ENCODE data around the gene PKDCC.

Gene PKDCC

DNA sequence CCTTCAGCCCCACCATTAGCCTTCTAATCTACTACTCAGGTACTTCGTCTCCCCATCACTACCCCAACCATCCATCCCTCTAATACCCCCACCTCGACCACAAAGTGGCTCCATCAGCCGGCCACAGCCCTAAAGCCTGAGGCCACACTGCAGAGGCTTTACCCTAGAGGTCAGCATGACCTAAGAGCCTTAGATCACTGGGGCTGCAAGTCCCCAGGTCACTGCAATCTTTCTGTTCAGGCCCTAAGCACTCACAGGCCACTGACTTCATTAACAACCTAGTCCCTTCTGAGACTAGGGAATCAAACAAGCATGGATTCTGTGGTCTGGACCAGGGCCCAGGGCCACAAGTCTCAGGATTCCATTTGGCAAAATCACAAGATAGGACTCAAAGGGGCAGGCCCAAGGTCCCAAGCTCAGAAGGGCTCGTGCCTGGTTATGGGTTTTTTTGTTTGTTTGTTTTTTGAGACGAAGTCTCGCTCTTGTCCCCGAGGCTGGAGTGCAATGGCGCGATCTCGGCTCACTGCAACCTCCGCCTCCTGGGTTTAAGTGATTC lies 37.0 kb upstream of the PKDCC start:
- Histone ChIP-seq H3K4me1 (ENCODE audit: control insufficient read depth in 1 of 2, insufficient read depth in 2 of 2, low read length in 2 of 2) (peaks cover 6 to 9% of the 10 kb centered on the region in 2 donors), H3K9me3 (ENCODE audit: control insufficient read depth in 1 of 2, low read length in 2 of 2) (no peaks in the 10 kb centered on the region), H3K27ac (ENCODE audit: low read depth, low read length) (no peak overlapping the region), H3K4me3 (ENCODE audit: low read depth in 1 of 2, low read length in 2 of 2) (no peak overlapping the region), H3K36me3 (ENCODE audit: control insufficient read depth in 1 of 2, insufficient read depth in 2 of 2, low read length in 2 of 2) (no peaks in the 10 kb centered on the region), H3K27me3 (ENCODE audit: control insufficient read depth in 1 of 2, insufficient read depth in 2 of 2, low read length in 2 of 2) (no peaks in the 10 kb centered on the region), H3K9ac (ENCODE audit: low read depth in 1 of 2, low read length in 2 of 2) (no peak overlapping the region)

DNA sequence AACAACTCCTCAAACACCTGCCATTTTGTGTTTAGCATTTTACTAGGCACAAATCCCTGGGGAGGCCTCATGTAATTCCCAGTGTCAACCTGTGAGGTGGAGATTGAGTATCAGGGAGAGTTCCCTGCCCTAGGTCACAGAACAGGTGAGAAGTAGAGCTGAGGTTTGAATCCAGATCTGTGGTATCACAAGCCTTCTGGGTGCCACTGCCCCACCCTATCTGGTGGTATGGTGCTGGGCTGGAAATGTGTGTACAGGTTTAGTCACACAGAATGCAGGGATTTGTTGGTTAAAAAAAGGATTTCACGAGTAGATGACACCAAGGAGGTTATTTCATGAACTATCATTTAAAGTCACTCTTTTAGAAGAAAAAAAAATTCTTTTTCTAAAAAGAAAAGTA lies 35.7 kb upstream of the PKDCC start:
- Histone ChIP-seq H3K27ac (ENCODE audit: low read depth, low read length) (no peak overlapping the region), H3K4me3 (ENCODE audit: low read depth in 1 of 2, low read length in 2 of 2) (no peak overlapping the region), H3K9me3 (ENCODE audit: control insufficient read depth in 1 of 2, low read length in 2 of 2) (no peaks in the 10 kb centered on the region), H3K9ac (ENCODE audit: low read depth in 1 of 2, low read length in 2 of 2) (no peak overlapping the region), H3K27me3 (ENCODE audit: control insufficient read depth in 1 of 2, insufficient read depth in 2 of 2, low read length in 2 of 2) (no peaks in the 10 kb centered on the region), H3K4me1 (ENCODE audit: control insufficient read depth in 1 of 2, insufficient read depth in 2 of 2, low read length in 2 of 2) (peaks cover 6 to 9% of the 10 kb centered on the region in 2 donors), H3K36me3 (ENCODE audit: control insufficient read depth in 1 of 2, insufficient read depth in 2 of 2, low read length in 2 of 2) (no peaks in the 10 kb centered on the region)

DNA sequence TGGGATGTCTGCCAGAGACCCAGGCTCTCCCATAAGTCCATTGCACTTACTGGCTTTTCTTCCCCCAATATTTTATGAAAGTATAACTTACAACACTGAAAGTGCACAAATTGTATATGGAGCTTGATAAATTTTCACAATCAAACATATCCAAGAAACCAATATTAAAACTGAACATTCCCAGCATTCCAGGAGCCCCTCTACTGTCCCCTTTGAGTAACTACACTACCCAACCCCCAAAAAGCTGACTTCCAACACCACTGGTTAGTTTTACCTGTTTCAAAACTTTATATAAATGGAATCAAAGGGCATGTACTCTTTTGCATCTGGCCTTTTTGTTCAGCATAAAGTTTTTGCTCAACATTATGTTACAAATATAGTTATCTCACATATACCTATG lies 35.2 kb upstream of the PKDCC start:
- Histone ChIP-seq H3K4me1 (ENCODE audit: control insufficient read depth in 1 of 2, insufficient read depth in 2 of 2, low read length in 2 of 2) (peaks cover 6 to 9% of the 10 kb centered on the region in 2 donors), H3K27me3 (ENCODE audit: control insufficient read depth in 1 of 2, insufficient read depth in 2 of 2, low read length in 2 of 2) (no peaks in the 10 kb centered on the region), H3K4me3 (ENCODE audit: low read depth in 1 of 2, low read length in 2 of 2) (no peak overlapping the region), H3K9ac (ENCODE audit: low read depth in 1 of 2, low read length in 2 of 2) (no peak overlapping the region), H3K36me3 (ENCODE audit: control insufficient read depth in 1 of 2, insufficient read depth in 2 of 2, low read length in 2 of 2) (no peaks in the 10 kb centered on the region), H3K9me3 (ENCODE audit: control insufficient read depth in 1 of 2, low read length in 2 of 2) (no peaks in the 10 kb centered on the region), H3K27ac (ENCODE audit: low read depth, low read length) (no peak overlapping the region)

DNA sequence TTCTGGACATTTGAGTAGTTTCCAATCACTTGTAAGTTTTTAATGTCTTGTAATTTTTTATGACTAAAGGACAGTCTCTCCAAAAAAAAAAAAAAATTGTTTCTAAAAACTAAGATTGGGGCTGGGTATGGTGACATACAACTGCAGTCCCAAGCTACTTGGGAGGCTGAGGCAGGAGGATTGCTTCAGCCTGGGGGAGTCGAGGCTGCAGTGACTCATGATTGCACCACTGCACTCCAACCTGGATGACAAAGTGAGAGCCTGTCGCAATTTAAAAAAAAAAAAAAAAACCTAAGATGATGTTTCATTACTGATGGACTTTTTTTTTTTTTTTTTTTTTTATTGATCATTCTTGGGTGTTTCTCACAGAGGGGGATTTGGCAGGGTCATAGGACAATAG lies 34.4 kb upstream of the PKDCC start:
- Histone ChIP-seq H3K4me1 (ENCODE audit: control insufficient read depth in 1 of 2, insufficient read depth in 2 of 2, low read length in 2 of 2) (peaks cover 6 to 9% of the 10 kb centered on the region in 2 donors), H3K9me3 (ENCODE audit: control insufficient read depth in 1 of 2, low read length in 2 of 2) (no peaks in the 10 kb centered on the region), H3K9ac (ENCODE audit: low read depth in 1 of 2, low read length in 2 of 2) (no peak overlapping the region), H3K27me3 (ENCODE audit: control insufficient read depth in 1 of 2, insufficient read depth in 2 of 2, low read length in 2 of 2) (no peaks in the 10 kb centered on the region), H3K27ac (ENCODE audit: low read depth, low read length) (no peak overlapping the region), H3K4me3 (ENCODE audit: low read depth in 1 of 2, low read length in 2 of 2) (no peak overlapping the region), H3K36me3 (ENCODE audit: control insufficient read depth in 1 of 2, insufficient read depth in 2 of 2, low read length in 2 of 2) (no peaks in the 10 kb centered on the region)

DNA sequence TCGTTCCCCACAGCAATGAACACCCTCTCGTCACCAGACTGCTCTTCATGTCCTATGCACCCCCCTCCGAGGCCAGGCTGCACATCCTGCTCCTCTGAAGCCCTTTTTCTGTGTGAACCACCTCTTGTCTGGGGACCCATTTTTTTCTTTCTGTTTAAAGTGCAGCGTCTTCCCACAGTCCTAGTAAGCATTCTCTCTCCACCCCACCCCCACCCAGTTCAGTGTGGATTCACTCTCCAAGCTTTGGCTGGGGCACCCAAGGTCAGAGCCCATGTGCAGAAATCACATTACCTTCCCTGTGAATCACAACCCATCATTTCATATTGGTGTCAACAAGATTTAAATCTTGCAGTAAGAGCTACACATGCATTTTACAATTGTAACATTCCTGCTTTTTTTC lies 26.4 kb upstream of the PKDCC start:
- Histone ChIP-seq H3K9me3 (ENCODE audit: control insufficient read depth in 1 of 2, low read length in 2 of 2) (no peaks in the 10 kb centered on the region), H3K36me3 (ENCODE audit: control insufficient read depth in 1 of 2, insufficient read depth in 2 of 2, low read length in 2 of 2) (no peaks in the 10 kb centered on the region), H3K9ac (ENCODE audit: low read depth in 1 of 2, low read length in 2 of 2) (no peak overlapping the region), H3K4me3 (ENCODE audit: low read depth in 1 of 2, low read length in 2 of 2) (no peak overlapping the region), H3K27ac (ENCODE audit: low read depth, low read length) (no peak overlapping the region), H3K27me3 (ENCODE audit: control insufficient read depth in 1 of 2, insufficient read depth in 2 of 2, low read length in 2 of 2) (no peaks in the 10 kb centered on the region), H3K4me1 (ENCODE audit: control insufficient read depth in 1 of 2, insufficient read depth in 2 of 2, low read length in 2 of 2) (peaks cover 0 to 5% of the 10 kb centered on the region in 2 donors)

DNA sequence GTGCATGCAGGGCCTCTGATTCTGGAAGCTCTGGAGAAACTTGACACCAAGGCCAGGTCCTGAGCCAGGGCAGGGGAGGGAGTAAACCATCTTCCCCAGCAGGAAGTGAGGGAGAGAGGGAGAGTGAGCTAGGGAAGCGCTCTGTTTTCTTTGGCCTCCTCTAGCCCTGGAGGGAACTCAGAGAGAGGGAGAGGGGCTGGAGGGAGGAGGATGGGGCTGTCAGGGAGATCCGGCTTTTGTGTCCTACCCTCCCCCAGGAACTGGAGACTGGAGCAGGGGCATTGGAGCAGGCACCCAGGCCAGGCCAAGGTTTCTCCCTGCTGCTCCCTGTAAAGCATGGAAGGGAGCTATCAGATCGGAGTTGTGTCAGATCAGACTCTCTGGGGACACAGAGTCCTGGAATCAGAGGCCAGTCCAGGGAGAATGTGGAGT lies 22.7 kb upstream of the PKDCC start:
- H3K27me3 ChIP-seq (ENCODE audit: control insufficient read depth in 1 of 2, insufficient read depth in 2 of 2, low read length in 2 of 2), result no peaks in the 10 kb centered on the region
- H3K9me3 ChIP-seq (ENCODE audit: control insufficient read depth in 1 of 2, low read length in 2 of 2), result no peaks in the 10 kb centered on the region
- peaks cover 7 to 10% of the 10 kb centered on the region in 2 donors for H3K4me1 ChIP-seq (ENCODE audit: control insufficient read depth in 1 of 2, insufficient read depth in 2 of 2, low read length in 2 of 2)
- no peaks in the 10 kb centered on the region for H3K36me3 ChIP-seq (ENCODE audit: control insufficient read depth in 1 of 2, insufficient read depth in 2 of 2, low read length in 2 of 2)
- H3K9ac ChIP-seq (ENCODE audit: low read depth in 1 of 2, low read length in 2 of 2), result no peak overlapping the region
- H3K4me3 ChIP-seq (ENCODE audit: low read depth in 1 of 2, low read length in 2 of 2), result no peak overlapping the region
- H3K27ac ChIP-seq (ENCODE audit: low read depth, low read length), result no peak overlapping the region

DNA sequence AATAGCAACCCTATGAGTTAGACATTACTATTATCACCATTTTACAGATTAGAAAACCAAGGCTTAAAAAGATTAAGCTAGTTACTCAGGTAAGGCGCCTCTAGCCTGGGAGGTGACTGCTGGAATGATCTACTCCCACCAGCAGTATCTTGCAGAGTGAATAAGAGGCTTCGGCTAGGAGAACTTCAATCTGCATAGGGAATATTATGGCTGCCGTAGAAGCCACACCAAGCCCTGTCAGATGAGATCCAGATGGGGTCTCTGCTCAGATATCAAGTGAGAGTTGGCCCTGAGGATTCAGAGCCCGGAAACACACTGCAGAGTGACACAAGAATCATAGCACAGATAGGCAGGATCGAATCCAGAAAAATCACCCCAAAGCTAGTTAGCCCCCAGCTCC lies 21.5 kb upstream of the PKDCC start:
- Histone ChIP-seq H3K27me3 (ENCODE audit: control insufficient read depth in 1 of 2, insufficient read depth in 2 of 2, low read length in 2 of 2) (no peaks in the 10 kb centered on the region), H3K27ac (ENCODE audit: low read depth, low read length) (no peak overlapping the region), H3K36me3 (ENCODE audit: control insufficient read depth in 1 of 2, insufficient read depth in 2 of 2, low read length in 2 of 2) (no peaks in the 10 kb centered on the region), H3K4me1 (ENCODE audit: control insufficient read depth in 1 of 2, insufficient read depth in 2 of 2, low read length in 2 of 2) (peaks cover 6 to 8% of the 10 kb centered on the region in 2 donors), H3K9ac (ENCODE audit: low read depth in 1 of 2, low read length in 2 of 2) (no peak overlapping the region), H3K4me3 (ENCODE audit: low read depth in 1 of 2, low read length in 2 of 2) (no peak overlapping the region), H3K9me3 (ENCODE audit: control insufficient read depth in 1 of 2, low read length in 2 of 2) (no peaks in the 10 kb centered on the region)

DNA sequence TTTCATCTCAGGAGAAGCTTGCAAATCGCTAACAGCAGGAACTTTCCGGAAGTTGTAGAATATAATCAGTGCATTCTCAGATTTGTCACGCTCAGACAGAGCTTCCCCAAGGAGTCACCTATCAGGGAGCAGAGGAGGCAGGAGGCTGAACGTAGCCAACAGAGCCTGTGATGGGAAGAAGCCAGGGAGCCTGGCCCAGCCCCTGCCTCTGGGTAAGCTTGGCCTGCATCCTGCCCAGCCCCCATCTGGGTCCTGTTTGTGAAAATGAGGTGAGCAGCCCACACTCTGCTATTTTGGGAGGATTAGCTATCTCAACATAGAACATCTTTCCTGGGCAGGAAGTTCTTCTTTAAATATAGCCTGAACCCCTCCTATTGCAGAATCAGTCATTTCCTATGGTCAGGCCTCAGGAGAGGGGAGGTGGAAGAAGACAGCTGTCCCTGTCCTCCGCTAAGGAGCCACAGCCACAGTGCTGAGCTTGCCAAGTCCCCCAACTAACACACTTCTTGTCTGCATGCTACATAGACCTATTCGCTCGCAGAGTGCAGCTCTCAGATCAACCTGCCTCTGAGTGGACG lies 19.2 kb upstream of the PKDCC start:
- no peak overlapping the region for H3K4me3 ChIP-seq (ENCODE audit: low read depth in 1 of 2, low read length in 2 of 2)
- H3K27ac ChIP-seq (ENCODE audit: low read depth, low read length), result no peak overlapping the region
- no peaks in the 10 kb centered on the region for H3K36me3 ChIP-seq (ENCODE audit: control insufficient read depth in 1 of 2, insufficient read depth in 2 of 2, low read length in 2 of 2)
- peaks cover 10 to 17% of the 10 kb centered on the region in 2 donors for H3K4me1 ChIP-seq (ENCODE audit: control insufficient read depth in 1 of 2, insufficient read depth in 2 of 2, low read length in 2 of 2)
- H3K9ac ChIP-seq (ENCODE audit: low read depth in 1 of 2, low read length in 2 of 2), result no peak overlapping the region
- H3K27me3 ChIP-seq (ENCODE audit: control insufficient read depth in 1 of 2, insufficient read depth in 2 of 2, low read length in 2 of 2), result no peaks in the 10 kb centered on the region
- no peaks in the 10 kb centered on the region for H3K9me3 ChIP-seq (ENCODE audit: control insufficient read depth in 1 of 2, low read length in 2 of 2)

DNA sequence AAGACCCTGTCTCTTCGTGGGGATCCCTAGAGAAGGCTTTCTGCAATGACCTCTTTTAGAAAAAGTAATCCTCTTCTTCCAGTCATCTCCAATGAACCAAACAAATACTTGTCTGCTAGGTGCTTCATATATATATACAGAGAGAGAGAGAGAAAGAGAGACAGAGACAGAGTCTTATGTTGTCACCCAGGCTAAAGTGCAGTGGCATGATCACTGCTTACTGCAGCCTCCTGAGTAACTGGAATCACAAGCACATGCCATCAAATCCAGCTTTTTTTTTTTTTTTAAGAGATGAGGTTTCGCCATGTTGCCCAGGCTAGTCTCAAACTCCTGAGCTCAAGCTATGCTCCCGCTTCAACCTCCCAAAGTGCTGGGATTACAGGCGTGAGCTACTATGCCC lies 18.6 kb upstream of the PKDCC start:
- H3K27me3 ChIP-seq (ENCODE audit: control insufficient read depth in 1 of 2, insufficient read depth in 2 of 2, low read length in 2 of 2), result no peaks in the 10 kb centered on the region
- H3K9me3 ChIP-seq (ENCODE audit: control insufficient read depth in 1 of 2, low read length in 2 of 2), result no peaks in the 10 kb centered on the region
- H3K4me1 ChIP-seq (ENCODE audit: control insufficient read depth in 1 of 2, insufficient read depth in 2 of 2, low read length in 2 of 2), result peaks cover 10 to 17% of the 10 kb centered on the region in 2 donors
- no peak overlapping the region for H3K4me3 ChIP-seq (ENCODE audit: low read depth in 1 of 2, low read length in 2 of 2)
- no peak overlapping the region for H3K9ac ChIP-seq (ENCODE audit: low read depth in 1 of 2, low read length in 2 of 2)
- H3K36me3 ChIP-seq (ENCODE audit: control insufficient read depth in 1 of 2, insufficient read depth in 2 of 2, low read length in 2 of 2), result no peaks in the 10 kb centered on the region
- H3K27ac ChIP-seq (ENCODE audit: low read depth, low read length), result no peak overlapping the region

DNA sequence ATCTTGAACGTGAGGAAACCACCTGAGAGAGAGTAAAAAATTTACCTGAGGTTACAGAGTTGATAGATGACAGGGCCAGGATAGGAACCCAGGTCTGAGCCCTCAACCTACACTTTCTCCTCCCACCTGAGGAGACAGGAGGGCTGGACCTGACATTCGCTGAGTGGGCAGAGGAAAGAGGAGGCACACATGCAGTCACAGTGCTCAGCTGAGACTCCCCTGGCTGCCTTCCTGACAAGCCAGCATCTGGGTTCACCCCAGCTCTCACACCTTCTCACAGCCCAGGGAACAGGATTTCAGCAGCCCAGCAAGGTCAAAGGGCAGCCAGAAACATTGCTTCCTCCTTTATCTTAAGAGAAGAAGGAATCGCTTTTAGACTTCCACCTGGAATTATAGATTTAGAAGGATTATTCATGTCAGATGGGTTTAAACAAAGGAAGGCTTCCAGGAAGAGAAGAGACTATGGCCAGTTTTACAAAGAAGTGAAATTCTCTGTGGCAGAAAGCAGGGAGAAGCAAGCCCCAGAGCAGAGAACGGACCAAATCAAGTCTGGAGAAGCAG lies 18.1 kb upstream of the PKDCC start:
- H3K27me3 ChIP-seq (ENCODE audit: control insufficient read depth in 1 of 2, insufficient read depth in 2 of 2, low read length in 2 of 2), result no peaks in the 10 kb centered on the region
- H3K27ac ChIP-seq (ENCODE audit: low read depth, low read length), result no peak overlapping the region
- H3K4me3 ChIP-seq (ENCODE audit: low read depth in 1 of 2, low read length in 2 of 2), result no peak overlapping the region
- peaks cover 10 to 17% of the 10 kb centered on the region in 2 donors for H3K4me1 ChIP-seq (ENCODE audit: control insufficient read depth in 1 of 2, insufficient read depth in 2 of 2, low read length in 2 of 2)
- H3K9ac ChIP-seq (ENCODE audit: low read depth in 1 of 2, low read length in 2 of 2), result no peak overlapping the region
- H3K36me3 ChIP-seq (ENCODE audit: control insufficient read depth in 1 of 2, insufficient read depth in 2 of 2, low read length in 2 of 2), result no peaks in the 10 kb centered on the region
- H3K9me3 ChIP-seq (ENCODE audit: control insufficient read depth in 1 of 2, low read length in 2 of 2), result no peaks in the 10 kb centered on the region

Measured in duodenal mucosa (tissue), 2 donors.